Posterior vena cava (tissue), 2 donors: Measurements from ENCODE around the gene CA10. TPM values are rescaled to one million over a fixed set of nuclear protein-coding genes. Genes with fewer than 3 reads are reported as not detected.

Experiments used
- DNase-seq: peaks from one replicate; pipeline ENCODE4 v3.0.0-alpha.2; 2020; ENCODE audit warnings: low spot score
- intact Hi-C, 2 donors: fragments of 100-400 bp; cut with DNase I; formaldehyde crosslinking; loops; one replicate each; pipeline versions ENCODE4 v1.14.1 to v1.14.2; 2022 to 2023
- total RNA-seq, 2 donors: library from RNA; stranded (reverse); fragmentation: NEBNext Ultra II Directional; extraction: Animal tissue kit (Norgen Biotek cat#: 25700); gene quantifications; one replicate each; pipeline ENCODE4 v1.2.1, GENCODE V29; 2021
- donor health status: DM: yes; HTN: yes; CAD: no.
- donor health status: DM: yes; HTN: yes; CAD: no.

CA10 gene
- total RNA-seq, 2 donors from 2014 or later: not detected

- no peak for DNase-seq
- intact Hi-C loops: no loop called here
These were observed 481.6 kb downstream of the CA10 start for GRCh38 chr17:51676691-51677487.

DNA sequence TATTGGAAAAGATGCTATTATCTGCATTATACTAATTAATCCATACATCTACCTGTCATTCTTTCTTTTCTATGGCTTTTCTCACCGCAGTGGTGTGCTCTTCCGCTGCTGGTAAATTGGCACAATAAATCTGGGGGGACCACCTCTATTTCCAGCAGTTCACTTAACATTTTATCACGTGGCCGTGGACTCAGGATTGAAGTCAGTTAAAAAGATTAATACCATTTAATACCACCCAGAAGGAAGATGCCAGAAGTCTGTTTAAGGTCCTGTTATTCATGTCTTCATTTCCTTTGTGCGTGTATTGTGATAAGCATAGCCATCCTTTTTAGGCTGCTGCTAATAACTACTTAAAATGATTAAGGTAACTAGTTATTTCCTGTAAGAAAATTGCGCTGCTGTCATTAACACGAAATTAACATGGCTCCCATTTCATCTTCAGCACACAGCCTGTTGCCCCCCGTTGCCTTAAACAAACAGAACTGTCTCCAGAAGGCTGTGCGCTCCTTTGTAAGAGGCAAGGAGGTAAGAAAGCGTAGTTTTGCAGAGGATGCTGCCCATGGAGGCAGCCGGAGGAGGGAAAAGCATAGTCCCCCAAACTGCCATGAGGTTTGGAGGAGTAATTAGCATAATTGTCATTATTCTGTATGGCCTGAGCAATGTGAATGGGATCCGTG lies 483.8 kb downstream of the CA10 start:
- intact Hi-C loops: no loop called here
- no peak for DNase-seq

- no peak for DNase-seq
- intact Hi-C loops: no loop called here
These were observed 485.4 kb downstream of the CA10 start for GRCh38 chr17:51673070-51673469.

DNA sequence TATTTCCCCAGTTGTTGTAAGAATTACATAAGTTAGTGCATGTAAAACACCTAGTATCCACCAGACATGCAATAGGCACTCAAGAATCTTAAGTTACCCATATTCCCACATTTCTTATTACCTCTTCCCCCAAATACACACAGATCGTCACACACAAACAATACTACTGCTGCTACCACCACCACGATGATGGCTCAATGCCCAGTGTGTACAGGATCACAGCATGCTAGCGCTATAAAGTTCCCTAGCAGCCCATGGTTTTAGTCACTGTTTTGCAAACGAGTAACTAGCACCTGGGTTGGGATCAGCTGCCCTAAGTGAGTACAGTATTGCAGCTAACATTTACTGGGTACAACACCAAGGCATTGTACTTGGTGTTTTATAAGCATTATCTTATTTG lies 486.4 kb downstream of the CA10 start:
- no peak for DNase-seq
- intact Hi-C loops: no loop called here

DNA sequence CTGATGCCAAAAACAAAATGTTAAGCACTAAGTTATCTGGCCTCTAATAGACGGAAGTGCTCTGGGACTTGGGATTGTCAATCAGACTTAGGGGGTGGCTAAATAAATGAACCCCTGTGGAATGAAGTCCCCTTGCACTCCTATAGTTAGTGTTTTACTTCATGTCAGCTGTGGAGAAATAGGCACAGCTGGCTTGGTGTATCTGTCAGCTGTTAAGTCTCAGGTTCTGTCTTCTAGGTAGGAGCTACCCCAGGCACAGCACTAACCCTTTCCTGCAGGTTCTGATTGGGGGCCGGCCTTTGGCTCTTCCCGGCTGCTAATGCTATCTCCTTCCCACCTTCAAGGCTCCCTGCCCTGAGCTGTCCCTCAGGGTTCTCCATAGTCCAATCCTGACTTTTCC lies 487.6 kb downstream of the CA10 start:
- intact Hi-C loops: no loop called here
- DNase-seq: no peak

GRCh38 chr17:51668963-51669246 lies 489.6 kb downstream of the CA10 start:
- intact Hi-C loops: no loop called here
- DNase-seq: no peak

- intact Hi-C loops: no loop called here
- no peak for DNase-seq
These were observed 490.2 kb downstream of the CA10 start for GRCh38 chr17:51668155-51668962.

GRCh38 chr17:51667706-51668083 lies 490.8 kb downstream of the CA10 start:
- intact Hi-C loops: no loop called here
- DNase-seq: no peak

DNA sequence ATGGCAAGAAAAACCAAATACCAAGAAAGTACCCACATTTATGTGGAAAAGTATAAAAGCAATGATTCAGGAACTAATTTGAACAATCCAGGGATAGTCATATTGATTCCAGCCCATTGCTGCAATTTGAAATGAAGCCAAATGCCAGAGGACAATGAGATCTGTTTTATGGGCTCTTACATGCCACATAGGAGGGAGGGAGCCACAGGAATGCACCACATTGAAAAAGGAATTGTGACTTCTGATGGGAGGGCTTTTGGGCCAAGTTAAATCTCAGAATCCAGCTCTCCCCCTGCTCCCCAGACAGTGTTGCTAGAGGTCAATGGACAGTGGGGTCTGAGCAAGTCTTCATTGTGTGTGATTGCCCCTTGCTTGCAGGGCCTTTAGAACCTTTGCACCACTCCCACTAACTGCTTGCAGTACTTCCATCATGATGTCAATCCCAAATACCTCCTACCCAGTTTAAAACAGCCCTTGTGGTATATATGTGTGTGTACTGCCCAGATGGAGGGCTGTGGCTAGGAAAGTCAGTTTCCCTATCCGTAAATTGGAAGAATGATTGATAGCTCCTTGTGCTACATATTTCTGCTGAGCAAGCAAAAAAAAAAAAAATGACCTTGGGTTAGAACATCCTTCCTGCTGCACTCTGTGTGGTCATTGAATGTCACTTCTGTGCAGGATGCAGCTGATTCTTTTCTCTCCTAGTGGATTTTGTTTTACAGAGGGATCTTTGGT lies 491.4 kb downstream of the CA10 start:
- intact Hi-C loops: no loop called here
- no peak for DNase-seq

DNA sequence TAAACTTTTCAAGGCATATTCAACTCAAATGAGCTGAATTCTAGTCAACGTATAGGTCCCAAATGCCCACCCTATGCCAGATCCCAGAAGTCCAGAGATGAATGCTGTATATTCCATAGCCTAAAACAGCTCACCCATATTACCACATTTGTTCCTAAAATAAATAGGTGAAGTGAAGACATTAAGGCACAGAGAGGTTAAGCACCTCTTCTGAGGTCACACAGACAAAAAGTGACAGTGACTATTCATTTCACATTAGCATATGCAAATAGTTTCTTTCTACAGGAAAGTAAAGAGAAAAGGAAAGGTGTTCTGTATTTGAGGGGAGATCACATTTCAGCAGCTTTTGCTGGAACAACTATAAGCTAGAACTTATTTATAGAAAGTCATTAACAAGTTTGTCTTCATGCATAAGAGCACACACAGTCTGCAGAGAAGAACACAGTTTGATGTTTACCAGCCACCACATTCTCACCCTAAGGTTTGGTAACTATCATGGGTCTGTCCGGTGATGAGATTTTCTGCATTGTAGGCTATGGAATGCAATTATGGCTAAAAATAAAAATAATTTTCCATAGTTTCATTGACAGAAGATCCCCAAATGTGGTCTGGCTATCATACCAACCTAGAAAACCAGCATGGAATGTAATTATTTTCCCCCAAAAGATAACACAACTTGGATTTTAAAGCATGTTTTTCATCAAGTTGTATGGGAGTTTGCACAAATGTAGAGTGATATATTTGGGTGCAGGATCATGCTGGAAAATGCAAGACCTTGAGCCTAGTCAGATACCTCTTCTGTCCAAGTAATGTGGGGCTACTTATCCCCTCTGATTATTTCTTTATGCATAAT lies 496.1 kb downstream of the CA10 start:
- DNase-seq: no peak
- intact Hi-C loops: no loop called here

DNA sequence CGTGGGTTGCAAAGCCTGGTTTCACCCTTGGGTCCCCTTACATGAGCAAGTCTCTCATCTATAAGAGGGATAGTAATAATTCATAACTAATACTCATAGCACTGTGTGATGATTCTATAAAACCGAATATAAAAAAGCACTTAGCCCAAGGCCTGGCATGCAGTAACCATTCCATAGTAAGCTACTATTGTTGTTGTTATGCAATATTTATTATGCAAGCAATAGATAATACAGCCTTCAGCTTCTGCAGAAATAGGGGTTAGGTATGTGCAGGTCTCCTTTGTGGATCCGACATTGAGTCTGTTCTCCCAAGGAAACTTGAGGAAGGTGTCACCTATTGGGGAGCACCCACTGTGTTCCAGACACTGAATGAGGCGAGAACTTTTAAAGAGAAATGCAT lies 497.1 kb downstream of the CA10 start:
- DNase-seq: no peak
- intact Hi-C loops: no loop called here

DNA sequence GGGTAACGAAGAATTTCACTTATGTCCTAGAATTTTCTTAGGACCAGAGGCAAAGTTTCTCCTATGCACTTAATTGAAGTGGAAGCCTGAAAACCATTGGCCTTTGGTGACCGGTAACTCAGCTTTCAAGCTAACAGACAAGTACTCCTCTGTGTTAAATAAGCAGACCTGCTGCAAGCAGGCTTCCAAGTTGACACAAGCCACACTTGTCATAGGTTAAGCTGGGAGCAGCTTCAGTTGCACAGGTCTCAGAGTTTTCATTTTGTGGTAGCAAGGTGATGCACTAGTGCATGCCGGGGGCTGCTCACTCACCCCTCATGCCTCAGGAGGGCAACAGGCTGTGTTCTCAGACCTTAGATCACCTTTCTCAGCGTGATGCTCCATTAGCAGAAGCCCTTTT lies 498.2 kb downstream of the CA10 start:
- no peak for DNase-seq
- intact Hi-C loops: no loop called here

DNA sequence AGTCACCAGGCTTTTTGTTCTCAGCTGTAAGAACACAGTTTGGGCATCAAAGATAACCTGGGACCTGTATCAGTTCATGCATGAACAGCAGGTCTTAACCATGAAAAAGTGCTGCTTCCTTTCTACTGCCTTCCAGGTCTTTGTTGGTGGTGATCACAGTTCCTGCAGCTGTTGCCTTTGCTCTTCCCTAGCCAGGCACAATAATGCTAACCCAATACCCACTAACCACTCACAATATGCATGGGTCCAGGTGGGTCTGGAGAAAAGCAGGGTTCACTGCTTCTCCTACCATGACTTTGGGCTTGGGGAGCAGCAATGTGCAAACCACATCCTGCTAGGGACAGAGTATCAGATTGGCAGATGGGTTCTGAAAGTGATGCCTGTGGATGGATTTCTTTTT lies 501.3 kb downstream of the CA10 start:
- no peak for DNase-seq

GRCh38 chr17:51653878-51654277 lies 504.6 kb downstream of the CA10 start:
- no peak for DNase-seq
- intact Hi-C loops: no loop called here

More for the DNA sequence above, 501.3 kb downstream of the CA10 start:
- intact Hi-C loops: no loop called here

- no peak for DNase-seq
These were observed 506.0 kb downstream of the CA10 start for GRCh38 chr17:51652529-51652928.

GRCh38 chr17:51651513-51652298 lies 506.8 kb downstream of the CA10 start:
- intact Hi-C loops: no loop called here

More at GRCh38 chr17:51652529-51652928, 506.0 kb downstream of the CA10 start:
- intact Hi-C loops: no loop called here

GRCh38 chr17:51650772-51651171 lies 507.7 kb downstream of the CA10 start:
- intact Hi-C loops: no loop called here
- no peak for DNase-seq

More at GRCh38 chr17:51651513-51652298, 506.8 kb downstream of the CA10 start:
- DNase-seq: no peak

GRCh38 chr17:51650202-51650601 lies 508.3 kb downstream of the CA10 start:
- intact Hi-C loops: no loop called here

More at GRCh38 chr17:51650202-51650601, 508.3 kb downstream of the CA10 start:
- DNase-seq: no peak
